Dedifferentiated amniotic fluid mesenchymal stem cell (primary cell): ENCODE results near the gene ZNF358.

Experiments
- DNase-seq: peaks from one replicate; pipeline ENCODE4 v3.0.0-alpha.2; 2016; ENCODE audit errors: extremely low spot score

The ZNF358 gene

GRCh38 chr19:7520131-7521051 is 4.5 kb downstream of the ZNF358 start:
- DNase-seq, result no peak

DNA sequence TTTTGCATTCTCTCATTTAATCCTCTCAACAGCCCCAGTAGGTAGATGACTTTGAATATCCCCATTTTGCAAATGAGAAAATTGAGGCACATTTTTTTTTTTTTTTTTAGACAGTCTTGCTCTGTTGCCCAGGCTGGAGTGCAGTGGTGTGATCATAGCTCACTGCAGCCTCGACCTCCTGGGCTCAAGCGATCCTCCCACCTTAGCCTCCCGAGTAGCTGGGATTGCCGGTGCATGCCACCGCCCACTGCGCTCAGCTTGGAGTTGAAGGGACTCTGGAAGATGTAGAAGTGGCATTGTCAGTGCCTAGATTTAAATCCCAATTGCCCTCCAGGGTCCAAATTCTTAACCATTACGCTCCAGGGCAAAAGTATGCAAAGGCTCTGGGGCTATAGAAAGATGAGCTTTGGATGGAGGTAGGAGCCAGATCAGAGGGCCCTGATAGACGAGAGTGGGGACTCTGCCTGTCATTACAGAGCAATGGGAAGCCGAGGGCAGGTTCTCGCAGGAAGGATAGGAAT is 5.7 kb downstream of the ZNF358 start:
- no peak for DNase-seq

DNA sequence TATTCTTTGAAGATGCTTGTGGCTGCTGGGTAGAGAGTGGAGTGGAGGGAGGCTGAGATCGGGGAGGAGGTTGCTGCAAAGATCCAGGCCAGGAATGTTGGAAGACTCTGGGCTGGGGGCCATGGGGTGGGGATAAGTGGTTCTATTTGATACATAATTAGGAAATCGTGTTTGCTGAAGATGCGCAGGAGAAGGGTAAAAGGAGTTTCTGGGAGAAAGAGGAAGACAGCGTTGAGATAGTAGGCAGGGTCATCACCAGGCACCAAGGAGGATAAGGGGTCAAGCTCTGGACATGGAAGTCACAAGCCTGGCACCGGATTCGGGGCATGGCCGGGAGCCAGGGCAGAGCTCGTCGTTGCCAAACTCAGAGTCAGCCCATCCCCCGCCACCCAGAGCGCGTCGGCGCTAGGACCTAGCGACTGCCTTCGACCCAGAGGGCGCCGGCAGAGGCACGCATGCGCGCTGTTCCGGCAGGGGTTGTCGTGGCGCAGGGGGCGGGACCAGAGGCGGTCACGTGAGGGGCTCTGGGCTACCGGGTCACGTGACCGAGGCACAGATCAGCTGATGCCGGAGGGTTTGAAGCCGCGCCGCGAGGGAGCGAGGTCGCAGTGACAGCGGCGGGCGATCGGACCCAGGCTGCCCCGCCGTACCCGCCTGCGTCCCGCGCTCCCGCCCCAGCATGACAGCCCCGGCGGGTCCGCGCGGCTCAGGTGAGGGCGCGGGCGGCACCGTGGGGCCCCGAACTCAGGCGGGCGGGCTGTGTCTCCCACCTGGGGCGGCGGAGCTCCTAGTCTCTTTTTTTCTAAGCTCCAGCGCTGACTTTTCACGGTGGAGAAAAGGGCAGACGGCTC is 6.4 kb downstream of the ZNF358 start, which contains the start of gene MCOLN1:
MCOLN1 (plus strand) TSS at position 553 of the 851 bp plus-strand sequence; CDS start at position 680, 127 bp downstream.
- DNase-seq, result peak; percentile 95

DNA sequence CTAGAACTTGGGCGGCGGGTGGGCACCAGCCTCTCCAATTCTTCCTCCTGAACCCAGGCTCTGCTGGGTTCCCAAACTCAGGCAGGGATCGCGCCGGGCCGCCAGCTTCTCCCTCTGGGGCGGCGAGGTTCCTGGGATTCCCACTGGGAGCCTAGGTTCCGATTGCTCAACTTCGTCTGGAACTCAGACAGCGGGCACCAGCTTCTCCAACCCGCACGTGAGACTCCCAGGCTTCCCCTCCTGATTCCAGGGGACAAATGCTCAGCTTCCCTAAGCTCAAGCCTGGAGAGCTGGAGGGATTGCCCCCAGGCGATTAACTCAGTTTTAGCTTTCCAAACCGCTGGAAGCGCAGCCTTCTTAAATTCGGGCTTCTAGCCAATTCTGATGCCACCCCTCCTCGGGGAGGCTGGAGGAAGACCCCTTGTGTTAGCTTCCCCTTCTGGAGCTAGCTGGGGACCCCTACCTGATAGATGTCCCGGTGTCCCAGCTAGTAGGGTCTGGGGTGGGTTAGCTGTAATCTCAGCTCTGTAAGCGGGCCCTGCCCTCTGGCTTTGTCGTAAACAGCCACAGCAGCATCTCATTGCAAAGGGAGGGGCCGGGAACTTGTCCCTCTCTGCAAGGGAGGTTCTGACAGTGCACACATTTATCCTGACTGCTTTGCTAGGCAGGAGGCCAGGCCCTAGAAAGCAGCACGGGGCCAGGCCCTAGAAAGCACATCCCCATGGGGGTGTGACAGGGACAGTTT is 7.2 kb downstream of the ZNF358 start:
- DNase-seq, result no peak

- no peak for DNase-seq
These were observed 8.6 kb downstream of the ZNF358 start for GRCh38 chr19:7524523-7524922.

- no peak for DNase-seq
These were observed 9.3 kb downstream of the ZNF358 start for GRCh38 chr19:7524992-7525739.

GRCh38 chr19:7526059-7526929 is 10.4 kb downstream of the ZNF358 start:
- no peak for DNase-seq

GRCh38 chr19:7527516-7528191 is 11.8 kb downstream of the ZNF358 start:
- no peak for DNase-seq

DNA sequence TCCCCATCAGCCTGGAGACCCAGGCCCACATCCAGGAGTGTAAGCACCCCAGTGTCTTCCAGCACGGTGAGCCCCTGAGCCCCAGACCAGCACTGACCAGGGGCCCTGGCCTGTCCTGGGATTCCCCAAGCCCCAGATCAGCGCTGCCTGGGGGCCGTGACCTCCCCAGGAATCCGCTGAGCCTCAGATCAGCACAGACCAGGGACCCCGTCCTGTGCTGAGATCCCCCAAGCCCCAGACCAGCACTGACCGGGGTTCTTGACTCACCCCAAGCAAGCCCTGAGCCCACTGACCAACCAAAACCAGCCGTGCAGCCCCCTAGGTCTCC is 12.3 kb downstream of the ZNF358 start:
- no peak for DNase-seq

- no peak for DNase-seq
These were observed 12.8 kb downstream of the ZNF358 start for GRCh38 chr19:7528522-7529245.

DNA sequence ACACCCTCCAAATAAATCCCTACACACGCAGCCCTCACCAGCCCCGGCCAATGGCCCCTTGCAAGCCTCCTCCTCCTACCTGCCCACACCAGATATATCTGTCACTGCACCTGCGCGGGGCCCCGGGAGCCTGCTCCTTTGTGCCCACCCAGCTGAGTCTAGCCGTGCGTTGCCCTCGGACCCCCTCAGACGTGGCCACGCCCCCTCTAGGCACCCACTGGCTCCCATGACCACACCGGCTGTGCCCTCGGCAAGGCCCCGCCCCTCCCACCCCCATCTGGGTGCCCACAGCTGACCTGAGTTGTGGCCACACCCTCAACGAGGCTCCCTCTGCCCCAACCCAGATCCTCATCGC is 13.3 kb downstream of the ZNF358 start:
- DNase-seq, result no peak

DNA sequence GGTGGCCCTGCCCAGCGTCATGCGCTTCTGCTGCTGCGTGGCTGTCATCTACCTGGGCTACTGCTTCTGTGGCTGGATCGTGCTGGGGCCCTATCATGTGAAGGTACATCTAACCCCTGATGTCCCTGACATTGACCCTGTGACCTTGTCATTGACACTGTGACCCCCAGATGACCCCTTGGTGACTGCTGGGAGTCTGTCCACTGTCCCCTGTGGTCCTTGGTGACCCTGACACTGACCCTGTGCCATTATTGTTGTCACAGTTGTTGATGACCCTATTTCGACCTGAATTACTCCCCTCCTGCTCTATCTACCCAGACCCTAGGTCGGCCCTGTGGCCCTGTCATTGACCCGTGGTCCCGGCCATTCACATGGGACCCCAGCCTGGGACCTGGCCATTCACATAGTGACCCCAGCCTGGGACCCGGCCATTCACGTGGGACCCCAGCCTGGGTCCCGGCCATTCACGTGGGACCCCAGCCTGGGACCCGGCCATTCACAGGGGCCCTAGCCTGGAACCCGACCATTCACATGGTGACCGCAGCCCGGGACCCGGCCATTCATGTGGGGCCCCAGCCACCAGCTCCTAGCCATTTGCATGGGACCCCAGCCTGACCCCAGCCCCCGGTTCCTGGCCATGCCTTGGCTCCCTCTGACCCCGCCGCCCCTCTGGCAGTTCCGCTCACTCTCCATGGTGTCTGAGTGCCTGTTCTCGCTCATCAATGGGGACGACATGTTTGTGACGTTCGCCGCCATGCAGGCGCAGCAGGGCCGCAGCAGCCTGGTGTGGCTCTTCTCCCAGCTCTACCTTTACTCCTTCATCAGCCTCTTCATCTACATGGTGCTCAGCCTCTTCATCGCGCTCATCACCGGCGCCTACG is 13.9 kb downstream of the ZNF358 start:
- DNase-seq, result no peak

- DNase-seq, result no peak
These were observed 17.5 kb downstream of the ZNF358 start for GRCh38 chr19:7533281-7533885.

DNA sequence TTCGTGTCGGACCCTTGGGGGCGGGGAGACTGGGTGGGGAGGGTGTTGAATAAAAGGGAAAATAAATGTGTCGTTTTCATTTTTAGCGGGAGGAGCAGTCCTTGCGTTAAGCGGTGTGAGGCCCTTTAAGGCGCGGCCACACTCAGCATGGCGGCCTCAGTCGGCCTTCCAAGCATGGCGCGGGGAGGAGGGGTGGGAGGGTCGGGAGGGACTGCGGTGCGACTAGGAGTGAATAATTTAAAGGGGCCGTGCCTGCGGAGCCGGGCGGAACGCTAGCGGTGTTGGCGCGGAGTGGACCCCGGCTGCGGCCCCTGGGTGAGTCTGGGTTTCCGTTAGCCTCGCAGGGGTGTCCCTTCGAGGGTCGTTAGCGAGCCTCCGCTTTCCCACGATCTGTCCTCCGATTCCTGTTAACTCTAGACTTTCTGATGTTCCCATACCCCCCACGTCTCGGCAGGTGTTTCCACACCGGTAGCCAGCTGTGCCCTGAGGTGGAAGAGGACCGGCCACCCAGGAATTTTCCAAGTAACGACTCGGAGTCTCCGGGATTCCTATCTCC is 18.1 kb downstream of the ZNF358 start:
- peak; percentile 62 for DNase-seq

DNA sequence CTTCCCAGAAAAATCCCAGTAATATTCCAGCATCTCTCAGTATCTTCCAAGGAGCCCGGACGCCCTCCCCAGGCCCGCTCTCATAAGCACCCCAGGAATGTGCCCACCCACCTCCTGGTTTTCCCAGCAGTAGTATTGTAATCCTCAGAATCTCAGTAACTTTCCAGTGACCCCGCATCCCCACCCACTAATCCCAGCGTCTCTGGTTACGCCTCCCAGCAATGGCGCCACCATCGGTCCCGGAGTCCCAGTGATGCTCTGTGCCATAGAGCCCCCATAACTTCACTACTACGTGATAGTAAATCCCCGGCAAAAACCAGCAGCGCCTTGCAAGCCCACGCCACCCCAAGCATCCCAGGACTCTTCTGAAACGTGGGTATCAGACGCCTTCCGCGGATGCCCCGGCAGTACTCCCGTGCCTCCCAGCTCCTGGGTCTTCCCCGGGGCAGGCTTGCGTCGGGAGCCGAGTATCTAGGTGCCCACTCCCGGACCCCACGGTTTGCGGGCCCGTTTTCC is 18.7 kb downstream of the ZNF358 start:
- DNase-seq, result peak; percentile 85

DNA sequence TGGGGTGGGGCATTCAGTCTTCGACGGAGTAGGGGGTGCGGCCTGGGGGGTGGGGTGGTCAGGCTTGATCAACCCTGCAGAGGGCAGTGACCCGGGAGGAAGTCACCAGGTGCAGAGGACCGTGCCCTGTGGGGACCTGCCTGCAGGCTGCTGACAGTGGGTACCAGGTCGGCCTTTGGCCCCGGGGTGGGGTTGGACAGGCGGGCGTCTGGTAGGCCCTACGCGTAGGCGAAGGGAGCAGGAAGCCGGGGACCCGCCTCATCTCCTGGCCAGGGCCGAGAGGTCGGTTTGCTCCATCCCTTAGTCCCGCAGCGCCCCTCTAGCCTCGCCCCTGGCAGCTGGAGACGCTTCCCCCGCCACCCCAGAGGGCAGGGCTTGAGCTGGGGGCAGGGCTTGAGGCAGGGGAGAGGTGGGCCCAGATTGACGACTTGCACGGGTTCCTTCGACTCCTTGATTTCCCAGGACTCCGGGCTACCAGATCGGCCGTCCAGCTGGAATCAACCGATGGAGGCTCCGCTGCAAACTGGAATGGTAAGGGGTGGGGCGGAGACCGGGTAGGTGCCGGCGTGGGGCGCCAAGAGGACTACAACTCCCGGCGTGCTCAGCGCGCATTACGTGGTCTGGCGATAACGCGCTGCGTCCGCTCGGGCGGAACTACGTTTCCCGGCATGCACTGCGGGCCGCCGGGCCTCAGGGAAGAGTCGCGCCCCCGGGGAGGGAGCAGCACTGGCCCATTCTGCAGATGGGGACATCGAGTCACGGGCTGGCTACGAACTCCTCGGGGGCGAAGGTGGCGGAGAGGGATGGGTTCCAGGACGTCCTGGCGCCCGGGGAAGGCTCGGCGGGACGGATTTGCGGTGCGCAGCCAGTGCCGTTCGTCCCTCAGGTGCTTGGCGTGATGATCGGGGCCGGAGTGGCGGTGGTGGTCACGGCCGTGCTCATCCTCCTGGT is 19.4 kb downstream of the ZNF358 start, which contains the start of gene PNPLA6:
PNPLA6 (plus strand) TSS at position 671 of the 951 bp plus-strand sequence; CDS start at position 743, 72 bp downstream.
- peak; percentile 90 for DNase-seq
